ENCODE measurements around the gene MRGPRF.

MRGPRF gene

GRCh38 chr11:68994161-68994893, 18.7 kb downstream of the MRGPRF start:
- ATAC-seq (no peak), DNase-seq (no peak)
- Mint-ChIP-seq H3K4me3 (no peak overlapping the region), H3K27ac (no peak overlapping the region), H3K27me3 (peaks cover 33% of the 10 kb centered on the region), H3K9me3 (no peaks in the 10 kb centered on the region), H3K4me1 (no peaks in the 10 kb centered on the region)

- no peak for DNase-seq
- Mint-ChIP-seq H3K4me1 (no peaks in the 10 kb centered on the region), H3K9me3 (no peaks in the 10 kb centered on the region), H3K4me3 (no peak overlapping the region), H3K27me3 (peaks cover 25% of the 10 kb centered on the region), H3K27ac (peak overlapping the region in 1 of 2 donors; percentile 72)
- ATAC-seq: no peak
These were observed 19.5 kb downstream of the MRGPRF start for GRCh38 chr11:68993546-68993945.

- Mint-ChIP-seq H3K4me3 (no peak overlapping the region), H3K27me3 (peaks cover 24% of the 10 kb centered on the region)
These were observed 20.2 kb downstream of the MRGPRF start for GRCh38 chr11:68992743-68993255.

GRCh38 chr11:68990995-68991780, 21.9 kb downstream of the MRGPRF start:
- no peak overlapping the region for H3K27ac Mint-ChIP-seq
- no peak overlapping the region for H3K4me3 Mint-ChIP-seq
- peaks cover 21% of the 10 kb centered on the region for H3K27me3 Mint-ChIP-seq
- ATAC-seq (no peak), DNase-seq (no peak)
- H3K9me3 Mint-ChIP-seq: peaks cover 7 to 13% of the 10 kb centered on the region in 2 donors
- H3K4me1 Mint-ChIP-seq: no peaks in the 10 kb centered on the region

More at GRCh38 chr11:68992743-68993255, 20.2 kb downstream of the MRGPRF start:
- no peak for DNase-seq
- no peaks in the 10 kb centered on the region for H3K9me3 Mint-ChIP-seq
- H3K27ac Mint-ChIP-seq: no peak overlapping the region
- no peaks in the 10 kb centered on the region for H3K4me1 Mint-ChIP-seq
- ATAC-seq: no peak

DNA sequence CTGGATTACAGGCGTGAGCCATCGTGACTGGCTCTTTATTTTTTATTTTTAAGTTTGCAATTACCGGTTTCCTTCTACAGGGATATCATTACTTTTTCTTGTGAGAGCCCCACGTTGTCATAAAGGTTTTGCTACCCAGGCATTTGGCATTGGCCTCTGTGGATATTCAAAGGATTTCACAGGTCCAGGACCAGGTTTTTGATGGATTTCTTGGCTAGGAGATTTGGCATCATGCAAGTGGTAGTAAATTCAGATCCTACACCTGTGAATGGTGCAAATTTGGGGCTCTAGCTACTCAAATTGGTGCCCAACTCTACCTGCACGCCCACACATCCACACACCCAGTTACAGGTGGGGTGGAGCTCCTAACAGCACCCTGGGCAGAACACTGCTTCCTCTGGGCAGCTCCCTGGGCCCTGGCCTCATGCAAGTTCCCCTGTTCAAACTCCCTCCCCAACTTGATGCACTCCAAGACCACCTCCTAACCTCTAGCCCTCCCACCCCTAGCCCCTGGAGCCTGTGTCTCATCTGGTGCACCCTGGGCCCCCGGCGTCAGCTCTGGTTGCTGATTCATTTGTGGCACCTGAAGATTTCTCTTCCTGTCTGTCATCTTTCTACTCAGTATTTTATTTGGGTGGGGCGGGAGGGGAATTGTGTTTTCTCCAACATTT, 23.0 kb downstream of the MRGPRF start:
- Mint-ChIP-seq H3K4me3 (no peak overlapping the region), H3K4me1 (no peaks in the 10 kb centered on the region), H3K9me3 (peaks cover 7 to 14% of the 10 kb centered on the region in 2 donors), H3K27ac (no peak overlapping the region), H3K27me3 (peaks cover 21% of the 10 kb centered on the region)
- DNase-seq (peak in 1 of 2 donors; percentile 4), ATAC-seq (no peak)

GRCh38 chr11:68988491-68988890, 24.6 kb downstream of the MRGPRF start:
- ATAC-seq: no peak
- no peak overlapping the region for H3K27ac Mint-ChIP-seq
- peaks cover 7 to 14% of the 10 kb centered on the region in 2 donors for H3K9me3 Mint-ChIP-seq
- no peaks in the 10 kb centered on the region for H3K4me1 Mint-ChIP-seq
- no peak for DNase-seq
- peaks cover 28% of the 10 kb centered on the region for H3K27me3 Mint-ChIP-seq
- no peak overlapping the region for H3K4me3 Mint-ChIP-seq

DNA sequence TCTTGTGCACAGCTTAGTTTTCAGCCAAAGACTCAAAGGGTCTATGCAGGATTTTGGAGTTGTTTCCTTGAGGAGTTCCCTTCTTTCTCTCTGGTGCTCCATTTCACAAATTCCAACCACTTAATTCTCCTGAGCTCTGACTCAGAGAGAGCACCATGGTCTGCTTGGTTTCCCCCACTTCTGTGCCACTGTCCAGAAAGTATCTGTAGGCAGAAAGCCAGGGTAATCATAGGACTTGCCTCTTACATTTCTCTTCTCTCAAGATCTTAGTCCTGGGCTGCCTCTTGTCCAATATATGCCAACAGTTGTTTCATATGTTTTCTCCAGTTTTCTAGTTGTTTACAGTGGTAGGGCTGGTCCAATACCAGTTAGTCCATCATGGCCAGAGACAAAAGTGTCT, 25.8 kb downstream of the MRGPRF start:
- Mint-ChIP-seq H3K27me3 (peaks cover 25% of the 10 kb centered on the region), H3K4me3 (no peak overlapping the region), H3K27ac (no peak overlapping the region), H3K4me1 (no peaks in the 10 kb centered on the region), H3K9me3 (peaks cover 7 to 23% of the 10 kb centered on the region in 2 donors)
- DNase-seq (no peak), ATAC-seq (no peak)

GRCh38 chr11:68983801-68984200, 29.2 kb downstream of the MRGPRF start:
- peaks cover 7 to 29% of the 10 kb centered on the region in 2 donors for H3K9me3 Mint-ChIP-seq
- no peak overlapping the region for H3K27ac Mint-ChIP-seq
- no peak for ATAC-seq
- peaks cover 25% of the 10 kb centered on the region for H3K27me3 Mint-ChIP-seq
- no peaks in the 10 kb centered on the region for H3K4me1 Mint-ChIP-seq
- DNase-seq: no peak
- no peak overlapping the region for H3K4me3 Mint-ChIP-seq

DNA sequence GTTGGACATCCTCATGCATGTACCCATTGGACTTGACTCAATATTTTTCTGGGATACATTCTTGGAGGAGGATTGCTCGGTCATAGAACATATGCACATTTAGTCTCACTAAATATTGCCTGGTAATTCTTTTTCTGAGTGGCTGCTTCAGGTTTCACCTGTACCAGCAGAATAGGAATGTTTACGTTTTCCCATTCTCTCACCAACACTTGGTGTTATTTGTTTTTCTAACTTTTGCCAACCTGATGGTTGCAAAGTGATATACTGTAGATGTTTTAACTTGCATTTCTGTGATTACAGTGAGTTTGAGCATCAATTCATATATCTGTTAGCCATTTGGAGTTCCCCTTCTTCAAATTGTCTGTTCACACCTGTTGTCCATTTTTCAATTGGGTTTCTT, 30.9 kb downstream of the MRGPRF start:
- peaks cover 28% of the 10 kb centered on the region for H3K27me3 Mint-ChIP-seq
- ATAC-seq (no peak), DNase-seq (no peak)
- H3K27ac Mint-ChIP-seq: no peak overlapping the region
- H3K4me1 Mint-ChIP-seq: no peaks in the 10 kb centered on the region
- peaks cover 7 to 25% of the 10 kb centered on the region in 2 donors for H3K9me3 Mint-ChIP-seq
- no peak overlapping the region for H3K4me3 Mint-ChIP-seq

DNA sequence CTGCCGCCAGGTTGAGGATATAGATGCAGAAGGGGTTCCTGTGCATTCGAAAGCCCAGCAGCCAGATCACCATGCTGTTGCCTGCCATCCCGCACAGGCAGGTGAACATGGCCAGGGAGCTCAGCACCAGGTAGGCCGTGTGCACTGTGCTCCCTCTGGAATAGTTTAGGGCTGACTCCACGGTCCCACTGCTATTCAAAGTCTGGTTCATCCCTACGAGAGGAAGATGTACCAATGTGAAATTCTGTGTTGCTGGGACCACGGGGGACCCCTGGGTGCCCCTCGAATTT, 32.3 kb downstream of the MRGPRF start, which contains the start of gene MRGPRD:
MRGPRD (minus strand) TSS at position 211 of the 290 bp plus-strand sequence; CDS start at position 211, 0 bp downstream.
- no peak within 1 kb of the TSS for H3K27ac Mint-ChIP-seq
- ATAC-seq (no peak), DNase-seq (no peak)
- H3K9me3 Mint-ChIP-seq: peaks cover 0 to 14% of the 10 kb centered on the region in 2 donors
- H3K27me3 Mint-ChIP-seq: peaks cover 20% of the 10 kb centered on the region
- no peak within 1 kb of the TSS for H3K4me3 Mint-ChIP-seq
- H3K4me1 Mint-ChIP-seq: no peaks in the 10 kb centered on the region

- Mint-ChIP-seq H3K4me3 (no peak overlapping the region), H3K9me3 (peaks cover 0 to 14% of the 10 kb centered on the region in 2 donors), H3K27me3 (peaks cover 20% of the 10 kb centered on the region), H3K4me1 (no peaks in the 10 kb centered on the region), H3K27ac (no peak overlapping the region)
- no peak for DNase-seq
- no peak for ATAC-seq
These were observed 32.9 kb downstream of the MRGPRF start for GRCh38 chr11:68979931-68980775.

DNA sequence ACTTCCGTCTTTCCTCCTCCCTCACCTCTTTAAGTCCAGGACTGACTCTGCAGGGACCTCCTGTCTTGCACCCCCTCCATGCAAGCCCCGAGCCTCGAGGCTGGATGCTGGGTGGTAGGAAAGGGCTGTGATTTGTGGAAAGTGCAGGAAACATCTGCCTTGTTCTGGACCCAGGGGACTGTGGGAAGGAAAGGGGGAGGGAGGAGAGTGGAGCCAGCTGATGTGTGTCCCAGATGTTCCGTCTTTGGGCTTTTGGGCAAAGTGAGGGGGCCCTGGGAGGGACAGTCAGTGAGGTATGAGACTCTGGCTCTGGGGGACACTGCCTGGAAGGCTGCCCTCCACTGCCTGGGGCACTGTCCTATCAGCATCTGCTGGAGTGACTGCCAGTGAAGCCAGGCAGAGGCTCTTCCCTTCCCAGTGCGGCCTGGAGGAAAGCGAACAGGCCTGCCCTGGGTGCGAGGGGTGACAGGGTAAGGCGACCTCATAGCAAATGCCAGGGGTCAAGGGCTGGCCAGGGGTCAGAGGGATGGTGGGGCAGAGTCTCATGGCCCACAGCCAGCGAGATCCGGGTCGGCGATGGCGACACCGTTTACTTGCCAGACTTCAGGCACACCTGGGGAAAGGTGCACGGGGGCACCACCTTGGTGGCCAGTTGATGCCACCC, 34.0 kb downstream of the MRGPRF start:
- Mint-ChIP-seq H3K4me1 (peaks cover 6% of the 10 kb centered on the region), H3K4me3 (no peak overlapping the region), H3K27ac (peak overlapping the region in 1 of 2 donors; percentile 25), H3K27me3 (peaks cover 16% of the 10 kb centered on the region), H3K9me3 (peaks cover 0 to 14% of the 10 kb centered on the region in 2 donors)
- ATAC-seq: no peak
- DNase-seq: no peak

GRCh38 chr11:68978626-68978930, 34.5 kb downstream of the MRGPRF start:
- Mint-ChIP-seq H3K27ac (peak overlapping the region in 1 of 2 donors; percentile 25), H3K9me3 (peaks cover 0 to 14% of the 10 kb centered on the region in 2 donors), H3K4me1 (peaks cover 6% of the 10 kb centered on the region), H3K4me3 (no peak overlapping the region), H3K27me3 (peaks cover 13% of the 10 kb centered on the region)
- ATAC-seq (no peak), DNase-seq (no peak)

- no peak overlapping the region for H3K4me3 Mint-ChIP-seq
- H3K9me3 Mint-ChIP-seq: peaks cover 0 to 14% of the 10 kb centered on the region in 2 donors
- peaks cover 13% of the 10 kb centered on the region for H3K27me3 Mint-ChIP-seq
- H3K27ac Mint-ChIP-seq: no peak overlapping the region
- ATAC-seq (no peak), DNase-seq (no peak)
- H3K4me1 Mint-ChIP-seq: peaks cover 6% of the 10 kb centered on the region
These were observed 35.0 kb downstream of the MRGPRF start for GRCh38 chr11:68977781-68978625.
